ENCODE measurements around the gene INSM1. TPM values are rescaled to one million over a fixed set of nuclear protein-coding genes. Genes with fewer than 3 reads are reported as not detected.

The INSM1 gene
- total and polyA plus RNA-seq, 2 experiments from 2014 or later: 0.55 to 1.2 TPM

DNA sequence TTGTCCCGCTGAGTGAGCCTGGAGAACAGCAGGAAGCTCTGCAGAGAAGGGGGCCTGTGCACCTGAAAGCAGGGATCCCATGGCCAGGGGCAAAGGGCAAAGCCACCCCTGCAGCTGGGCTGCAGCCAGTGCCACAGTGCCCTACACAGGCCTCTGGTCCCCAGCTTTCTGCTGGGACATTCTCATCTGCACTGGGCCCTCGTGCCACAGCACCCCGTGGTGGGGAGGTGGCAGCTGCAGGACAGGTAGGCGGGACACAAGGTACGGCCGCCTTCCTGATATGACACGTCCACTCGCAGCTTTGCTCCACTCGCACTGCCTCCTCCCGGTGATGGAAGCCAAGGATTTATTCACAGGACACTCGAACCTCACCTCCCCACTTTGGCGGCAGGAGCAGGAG, 27.2 kb downstream of the INSM1 start:
- no peaks in the 10 kb centered on the region for H3K9me3 Mint-ChIP-seq
- no peaks in the 10 kb centered on the region for H3K27me3 ChIP-seq (ENCODE audit: insufficient read depth)
- no peaks in the 10 kb centered on the region for H4K20me1 ChIP-seq (replicated peaks; ENCODE audit: insufficient read depth)
- no peak overlapping the region for H3K27ac Mint-ChIP-seq
- no peak overlapping the region for H2AFZ ChIP-seq
- no peak overlapping the region for H3K4me3 ChIP-seq
- H3K9me2 ChIP-seq (ENCODE audit: insufficient read depth): no peaks in the 10 kb centered on the region
- H3K79me2 ChIP-seq (replicated peaks; ENCODE audit: insufficient read depth): no peaks in the 10 kb centered on the region
- TF ChIP-seq EZH2phosphoT487 (IDR thresholded peaks at IDR 0.05; ENCODE audit: unreplicated experiment) (no peak), JUNB (IDR thresholded peaks at IDR 0.05; ENCODE audit: unreplicated experiment) (no peak), EZH2 (IDR thresholded peaks at IDR 0.05; ENCODE audit: low read depth, unreplicated experiment) (no peak), NANOG (IDR thresholded peaks at IDR 0.05; ENCODE audit: borderline replicate concordance) (no peak), ZNF114 (CRISPR knock-in tag; IDR thresholded peaks at IDR 0.05) (no peak), STAT1 (IDR thresholded peaks at IDR 0.05; ENCODE audit: unreplicated experiment) (no peak)
- TF ChIP-seq, protein P1, sequence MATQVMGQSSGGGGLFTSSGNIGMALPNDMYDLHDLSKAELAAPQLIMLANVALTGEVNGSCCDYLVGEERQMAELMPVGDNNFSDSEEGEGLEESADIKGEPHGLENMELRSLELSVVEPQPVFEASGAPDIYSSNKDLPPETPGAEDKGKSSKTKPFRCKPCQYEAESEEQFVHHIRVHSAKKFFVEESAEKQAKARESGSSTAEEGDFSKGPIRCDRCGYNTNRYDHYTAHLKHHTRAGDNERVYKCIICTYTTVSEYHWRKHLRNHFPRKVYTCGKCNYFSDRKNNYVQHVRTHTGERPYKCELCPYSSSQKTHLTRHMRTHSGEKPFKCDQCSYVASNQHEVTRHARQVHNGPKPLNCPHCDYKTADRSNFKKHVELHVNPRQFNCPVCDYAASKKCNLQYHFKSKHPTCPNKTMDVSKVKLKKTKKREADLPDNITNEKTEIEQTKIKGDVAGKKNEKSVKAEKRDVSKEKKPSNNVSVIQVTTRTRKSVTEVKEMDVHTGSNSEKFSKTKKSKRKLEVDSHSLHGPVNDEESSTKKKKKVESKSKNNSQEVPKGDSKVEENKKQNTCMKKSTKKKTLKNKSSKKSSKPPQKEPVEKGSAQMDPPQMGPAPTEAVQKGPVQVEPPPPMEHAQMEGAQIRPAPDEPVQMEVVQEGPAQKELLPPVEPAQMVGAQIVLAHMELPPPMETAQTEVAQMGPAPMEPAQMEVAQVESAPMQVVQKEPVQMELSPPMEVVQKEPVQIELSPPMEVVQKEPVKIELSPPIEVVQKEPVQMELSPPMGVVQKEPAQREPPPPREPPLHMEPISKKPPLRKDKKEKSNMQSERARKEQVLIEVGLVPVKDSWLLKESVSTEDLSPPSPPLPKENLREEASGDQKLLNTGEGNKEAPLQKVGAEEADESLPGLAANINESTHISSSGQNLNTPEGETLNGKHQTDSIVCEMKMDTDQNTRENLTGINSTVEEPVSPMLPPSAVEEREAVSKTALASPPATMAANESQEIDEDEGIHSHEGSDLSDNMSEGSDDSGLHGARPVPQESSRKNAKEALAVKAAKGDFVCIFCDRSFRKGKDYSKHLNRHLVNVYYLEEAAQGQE (IDR thresholded peaks at IDR 0.05; ENCODE audit: unreplicated experiment): no peak
- TF ChIP-seq, protein P2, sequence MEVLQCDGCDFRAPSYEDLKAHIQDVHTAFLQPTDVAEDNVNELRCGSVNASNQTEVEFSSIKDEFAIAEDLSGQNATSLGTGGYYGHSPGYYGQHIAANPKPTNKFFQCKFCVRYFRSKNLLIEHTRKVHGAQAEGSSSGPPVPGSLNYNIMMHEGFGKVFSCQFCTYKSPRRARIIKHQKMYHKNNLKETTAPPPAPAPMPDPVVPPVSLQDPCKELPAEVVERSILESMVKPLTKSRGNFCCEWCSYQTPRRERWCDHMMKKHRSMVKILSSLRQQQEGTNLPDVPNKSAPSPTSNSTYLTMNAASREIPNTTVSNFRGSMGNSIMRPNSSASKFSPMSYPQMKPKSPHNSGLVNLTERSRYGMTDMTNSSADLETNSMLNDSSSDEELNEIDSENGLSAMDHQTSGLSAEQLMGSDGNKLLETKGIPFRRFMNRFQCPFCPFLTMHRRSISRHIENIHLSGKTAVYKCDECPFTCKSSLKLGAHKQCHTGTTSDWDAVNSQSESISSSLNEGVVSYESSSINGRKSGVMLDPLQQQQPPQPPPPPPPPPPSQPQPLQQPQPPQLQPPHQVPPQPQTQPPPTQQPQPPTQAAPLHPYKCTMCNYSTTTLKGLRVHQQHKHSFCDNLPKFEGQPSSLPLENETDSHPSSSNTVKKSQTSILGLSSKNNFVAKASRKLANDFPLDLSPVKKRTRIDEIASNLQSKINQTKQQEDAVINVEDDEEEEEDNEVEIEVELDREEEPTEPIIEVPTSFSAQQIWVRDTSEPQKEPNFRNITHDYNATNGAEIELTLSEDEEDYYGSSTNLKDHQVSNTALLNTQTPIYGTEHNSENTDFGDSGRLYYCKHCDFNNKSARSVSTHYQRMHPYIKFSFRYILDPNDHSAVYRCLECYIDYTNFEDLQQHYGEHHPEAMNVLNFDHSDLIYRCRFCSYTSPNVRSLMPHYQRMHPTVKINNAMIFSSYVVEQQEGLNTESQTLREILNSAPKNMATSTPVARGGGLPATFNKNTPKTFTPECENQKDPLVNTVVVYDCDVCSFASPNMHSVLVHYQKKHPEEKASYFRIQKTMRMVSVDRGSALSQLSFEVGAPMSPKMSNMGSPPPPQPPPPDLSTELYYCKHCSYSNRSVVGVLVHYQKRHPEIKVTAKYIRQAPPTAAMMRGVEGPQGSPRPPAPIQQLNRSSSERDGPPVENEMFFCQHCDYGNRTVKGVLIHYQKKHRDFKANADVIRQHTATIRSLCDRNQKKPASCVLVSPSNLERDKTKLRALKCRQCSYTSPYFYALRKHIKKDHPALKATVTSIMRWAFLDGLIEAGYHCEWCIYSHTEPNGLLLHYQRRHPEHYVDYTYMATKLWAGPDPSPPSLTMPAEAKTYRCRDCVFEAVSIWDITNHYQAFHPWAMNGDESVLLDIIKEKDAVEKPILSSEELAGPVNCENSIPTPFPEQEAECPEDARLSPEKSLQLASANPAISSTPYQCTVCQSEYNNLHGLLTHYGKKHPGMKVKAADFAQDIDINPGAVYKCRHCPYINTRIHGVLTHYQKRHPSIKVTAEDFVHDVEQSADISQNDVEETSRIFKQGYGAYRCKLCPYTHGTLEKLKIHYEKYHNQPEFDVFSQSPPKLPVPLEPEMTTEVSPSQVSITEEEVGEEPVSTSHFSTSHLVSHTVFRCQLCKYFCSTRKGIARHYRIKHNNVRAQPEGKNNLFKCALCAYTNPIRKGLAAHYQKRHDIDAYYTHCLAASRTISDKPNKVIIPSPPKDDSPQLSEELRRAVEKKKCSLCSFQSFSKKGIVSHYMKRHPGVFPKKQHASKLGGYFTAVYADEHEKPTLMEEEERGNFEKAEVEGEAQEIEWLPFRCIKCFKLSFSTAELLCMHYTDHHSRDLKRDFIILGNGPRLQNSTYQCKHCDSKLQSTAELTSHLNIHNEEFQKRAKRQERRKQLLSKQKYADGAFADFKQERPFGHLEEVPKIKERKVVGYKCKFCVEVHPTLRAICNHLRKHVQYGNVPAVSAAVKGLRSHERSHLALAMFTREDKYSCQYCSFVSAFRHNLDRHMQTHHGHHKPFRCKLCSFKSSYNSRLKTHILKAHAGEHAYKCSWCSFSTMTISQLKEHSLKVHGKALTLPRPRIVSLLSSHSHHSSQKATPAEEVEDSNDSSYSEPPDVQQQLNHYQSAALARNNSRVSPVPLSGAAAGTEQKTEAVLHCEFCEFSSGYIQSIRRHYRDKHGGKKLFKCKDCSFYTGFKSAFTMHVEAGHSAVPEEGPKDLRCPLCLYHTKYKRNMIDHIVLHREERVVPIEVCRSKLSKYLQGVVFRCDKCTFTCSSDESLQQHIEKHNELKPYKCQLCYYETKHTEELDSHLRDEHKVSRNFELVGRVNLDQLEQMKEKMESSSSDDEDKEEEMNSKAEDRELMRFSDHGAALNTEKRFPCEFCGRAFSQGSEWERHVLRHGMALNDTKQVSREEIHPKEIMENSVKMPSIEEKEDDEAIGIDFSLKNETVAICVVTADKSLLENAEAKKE (CRISPR knock-in tag; IDR thresholded peaks at IDR 0.05): no peak
- H3F3A ChIP-seq (replicated peaks; ENCODE audit: low read depth): no peaks in the 10 kb centered on the region
- peaks cover 9% of the 10 kb centered on the region for H3K27me3 Mint-ChIP-seq (ENCODE audit: insufficient read depth, low read depth, poor library complexity)
- ATAC-seq (no peak), DNase-seq (ENCODE audit: low spot score) (no peak)
- H3K4me3 Mint-ChIP-seq: no peak overlapping the region
- no peaks in the 10 kb centered on the region for H3K4me1 ChIP-seq (ENCODE audit: insufficient read depth)
- H3K4me1 Mint-ChIP-seq: peaks cover 23% of the 10 kb centered on the region
- H3K4me2 ChIP-seq: no peak overlapping the region
- H3K27ac ChIP-seq (ENCODE audit: low read depth): no peak overlapping the region
- no peaks in the 10 kb centered on the region; the same call in 2 of the 3 replicates for H3K36me3 Mint-ChIP-seq (ENCODE audit: low read depth)
- H3K36me3 ChIP-seq (ENCODE audit: insufficient read depth): no peaks in the 10 kb centered on the region

Measured in GM23338 (cell line).